Neural progenitor cell (in vitro differentiated cells): ENCODE data around the gene UNC5B.

Source experiments
- EZH2 ChIP-seq: fragments of 200-600 bp; sonication (generic); IDR thresholded peaks from 2 replicates; pipeline ENCODE4 v1.6.1; 2017; ENCODE audit warnings: antibody characterized with exemption, mild to moderate bottlenecking, moderate library complexity
- EZH2phosphoT487 ChIP-seq: fragments of 200-600 bp; sonication (generic); IDR thresholded peaks from 2 replicates; pipeline ENCODE4 v1.6.1; 2017; ENCODE audit warnings: antibody characterized with exemption
- TF ChIP-seq, protein P1 (sequence below): fragments of 200-600 bp; sonication (generic); IDR thresholded peaks from 2 replicates; pipeline ENCODE4 v1.5.1; 2017; ENCODE audit warnings: antibody characterized with exemption, mild to moderate bottlenecking

DNA sequence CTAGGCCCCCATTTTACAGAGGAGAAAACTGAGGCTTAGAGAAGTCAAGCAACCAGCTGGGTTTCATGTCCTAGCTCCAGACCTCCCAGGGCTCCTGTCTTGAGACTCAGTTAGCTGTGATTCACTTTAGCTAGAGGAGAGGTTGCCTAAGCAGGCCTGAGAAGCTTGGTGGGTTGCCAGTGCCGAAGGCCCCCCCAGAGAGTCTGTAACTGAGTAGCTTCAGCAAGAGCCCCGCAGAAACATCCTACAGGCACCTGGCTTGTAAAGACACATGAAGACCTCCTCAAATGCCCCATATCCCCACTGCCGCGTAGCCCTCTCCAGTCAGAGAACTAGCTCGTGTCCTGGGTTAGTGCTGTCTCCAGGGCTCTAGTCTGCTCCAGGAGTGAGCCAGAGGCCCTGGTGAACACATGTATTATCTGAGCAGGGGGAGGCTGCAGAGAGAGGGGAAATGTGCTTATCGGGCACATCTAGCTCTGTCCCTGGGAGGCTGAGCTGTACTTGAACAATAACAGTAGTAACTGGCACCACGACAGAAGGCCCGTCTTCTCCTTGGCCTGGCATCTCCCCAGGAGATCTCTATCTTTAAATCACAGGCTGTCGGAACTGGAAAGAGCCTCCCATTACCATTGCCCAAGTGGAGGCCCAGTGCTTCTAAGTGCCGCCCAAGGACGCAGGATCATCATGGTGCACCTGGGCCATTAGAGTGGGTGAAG lies 28.9 kb downstream of the UNC5B start:
- TF ChIP-seq, protein P1, sequence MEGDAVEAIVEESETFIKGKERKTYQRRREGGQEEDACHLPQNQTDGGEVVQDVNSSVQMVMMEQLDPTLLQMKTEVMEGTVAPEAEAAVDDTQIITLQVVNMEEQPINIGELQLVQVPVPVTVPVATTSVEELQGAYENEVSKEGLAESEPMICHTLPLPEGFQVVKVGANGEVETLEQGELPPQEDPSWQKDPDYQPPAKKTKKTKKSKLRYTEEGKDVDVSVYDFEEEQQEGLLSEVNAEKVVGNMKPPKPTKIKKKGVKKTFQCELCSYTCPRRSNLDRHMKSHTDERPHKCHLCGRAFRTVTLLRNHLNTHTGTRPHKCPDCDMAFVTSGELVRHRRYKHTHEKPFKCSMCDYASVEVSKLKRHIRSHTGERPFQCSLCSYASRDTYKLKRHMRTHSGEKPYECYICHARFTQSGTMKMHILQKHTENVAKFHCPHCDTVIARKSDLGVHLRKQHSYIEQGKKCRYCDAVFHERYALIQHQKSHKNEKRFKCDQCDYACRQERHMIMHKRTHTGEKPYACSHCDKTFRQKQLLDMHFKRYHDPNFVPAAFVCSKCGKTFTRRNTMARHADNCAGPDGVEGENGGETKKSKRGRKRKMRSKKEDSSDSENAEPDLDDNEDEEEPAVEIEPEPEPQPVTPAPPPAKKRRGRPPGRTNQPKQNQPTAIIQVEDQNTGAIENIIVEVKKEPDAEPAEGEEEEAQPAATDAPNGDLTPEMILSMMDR: no peak
- TF ChIP-seq EZH2phosphoT487 (no peak), EZH2 (no peak)
